HG03575 (cell line): ENCODE data around the gene TFEB.
"Not testable (repeated sequence)": the region's sequence is repeated elsewhere in the genome, so short reads cannot be mapped to it uniquely, and the experiment has no call there.

Source experiments
- ATAC-seq: cut with Tn5 transposase; IDR thresholded peaks from one replicate; pipeline ENCODE4 v1.9.1; 2021; ENCODE audit not compliant: unreplicated experiment, insufficient number of reproducible peaks, low FRiP score; ENCODE audit errors: extremely low read depth

TFEB gene

GRCh38 chr6:41767112-41767833 lies 31.9 kb upstream of the TFEB start:
- no peak for ATAC-seq

DNA sequence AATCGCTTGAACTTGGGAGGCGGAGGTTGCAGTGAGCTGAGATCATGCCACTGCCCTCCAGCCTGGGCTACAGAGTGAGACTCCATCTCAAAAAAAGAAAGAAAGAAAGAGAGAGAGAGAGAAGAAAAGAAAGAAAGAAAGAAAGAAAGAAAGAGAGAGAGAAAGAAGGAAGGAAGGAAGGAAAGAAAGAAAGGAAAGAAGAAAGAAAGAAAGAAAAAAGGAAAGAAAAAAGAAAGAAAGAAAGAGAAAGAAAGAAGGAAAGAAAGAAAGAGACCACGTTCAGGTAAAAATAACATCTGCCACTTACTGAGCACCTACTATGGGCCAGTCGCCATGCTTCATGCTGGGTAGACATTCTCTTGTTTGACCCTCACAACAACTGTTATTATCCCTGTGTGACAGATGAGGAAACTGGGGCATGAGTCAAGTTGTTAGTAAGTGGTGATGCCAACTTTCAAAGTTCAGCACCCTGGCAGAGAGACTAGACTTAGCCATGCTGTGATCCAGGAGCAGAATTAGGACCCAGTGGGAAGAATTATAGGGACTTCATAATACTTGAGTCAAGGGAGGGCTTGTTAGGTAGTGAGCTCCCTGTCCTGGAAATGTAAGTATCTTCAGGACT lies 30.7 kb upstream of the TFEB start:
- ATAC-seq: not testable (repeated sequence)

- ATAC-seq: no peak
Observed at GRCh38 chr6:41763470-41763869, 28.1 kb upstream of the TFEB start.

- no peak for ATAC-seq
Observed at GRCh38 chr6:41759905-41760579, 24.6 kb upstream of the TFEB start.

DNA sequence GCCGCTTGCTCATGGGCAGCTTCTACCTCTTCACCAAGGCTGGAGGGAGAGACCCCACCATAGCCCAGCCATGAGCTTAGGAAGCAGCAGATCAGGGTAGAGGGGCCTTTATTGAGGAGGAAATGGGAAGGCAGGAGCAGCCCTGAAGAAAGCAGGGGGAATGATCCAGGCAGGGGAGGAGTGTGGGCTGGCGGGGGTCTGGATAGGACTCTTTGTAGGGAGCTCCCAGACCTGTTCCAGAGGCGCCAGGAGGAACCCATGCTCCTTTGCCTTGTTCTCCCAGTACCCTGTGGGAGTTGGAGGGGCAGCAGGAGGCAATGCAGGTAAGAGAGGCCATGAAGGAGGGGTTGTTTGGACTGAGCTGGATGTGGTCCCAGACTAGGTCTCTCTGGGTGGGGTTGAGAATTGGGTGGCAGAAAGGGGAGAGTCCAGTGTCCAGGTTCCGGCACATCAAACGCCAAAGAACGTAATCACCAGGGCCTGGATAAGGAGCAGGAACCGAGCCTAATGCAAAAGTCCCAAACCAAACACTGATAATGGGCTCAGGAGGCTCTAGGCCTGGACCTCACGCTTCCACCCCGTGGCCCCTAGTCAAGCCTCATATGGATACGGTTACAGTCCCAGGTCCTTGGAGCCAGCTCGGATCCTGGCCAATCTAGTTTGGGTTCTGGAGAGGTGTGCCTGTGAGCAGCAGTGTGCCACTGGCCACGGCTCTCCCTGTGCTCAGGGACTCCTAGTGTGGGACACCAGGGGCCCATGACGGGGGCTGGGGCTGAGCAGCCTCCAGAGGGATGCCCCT lies 23.9 kb upstream of the TFEB start:
- ATAC-seq: no peak

DNA sequence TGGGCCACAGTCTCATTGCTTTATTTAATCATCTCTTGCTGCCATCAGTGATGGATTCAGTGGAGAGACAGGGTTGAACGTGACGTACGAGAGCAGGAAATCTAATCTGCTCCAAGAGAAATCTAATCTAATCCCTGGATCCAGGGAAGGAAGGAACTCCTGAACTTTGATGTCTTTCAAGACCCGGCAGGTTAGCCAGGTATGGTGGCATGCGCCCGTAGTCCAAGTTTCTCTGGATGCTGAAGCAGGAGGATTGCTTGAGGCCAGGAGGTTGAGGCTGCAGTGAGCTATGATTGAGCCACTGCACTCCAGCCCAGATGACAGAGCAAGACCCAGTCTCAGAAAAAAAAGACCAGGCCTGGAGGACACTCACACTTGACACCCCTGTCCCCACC lies 23.2 kb upstream of the TFEB start:
- ATAC-seq: no peak

- ATAC-seq: no peak
Observed at GRCh38 chr6:41757931-41758640, 22.7 kb upstream of the TFEB start.

DNA sequence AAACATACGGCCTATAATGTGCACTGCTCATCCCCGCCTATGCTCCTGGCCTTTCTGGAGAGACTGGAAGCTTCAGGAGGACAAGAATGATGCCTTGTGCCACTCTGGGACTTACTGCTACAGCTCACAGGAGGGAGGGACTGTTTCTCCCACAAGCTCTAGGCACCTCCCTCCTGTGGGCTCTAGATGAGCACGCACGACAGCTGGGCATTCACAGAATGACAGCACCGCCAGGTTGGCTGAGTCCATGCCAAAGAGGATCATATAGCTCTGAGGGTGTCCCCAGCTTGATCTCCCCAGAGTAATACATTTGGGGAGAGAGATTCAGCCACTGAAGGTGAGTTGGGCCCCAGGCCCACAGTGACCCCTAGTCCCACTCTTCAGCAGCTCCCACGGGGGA lies 21.9 kb upstream of the TFEB start:
- ATAC-seq: no peak

DNA sequence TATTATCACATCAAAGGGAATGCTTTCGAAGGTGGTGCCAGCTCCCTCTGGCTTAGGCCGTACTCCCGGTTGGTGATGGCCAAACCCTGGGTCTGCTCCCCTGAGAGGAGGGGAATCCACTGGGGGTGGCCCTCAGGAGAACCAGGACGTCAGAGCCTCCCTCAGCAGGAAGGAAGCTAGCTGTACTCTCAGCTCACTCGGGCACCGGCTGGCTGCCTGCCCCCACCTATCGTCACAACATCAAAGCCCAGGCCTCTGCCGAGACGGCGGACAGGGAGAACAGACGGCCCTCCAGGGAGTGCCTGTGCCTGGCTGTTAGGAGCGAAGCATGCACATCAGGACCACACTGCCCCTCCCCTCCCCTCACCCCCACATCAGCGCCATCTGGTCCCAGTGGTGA lies 20.9 kb upstream of the TFEB start:
- no peak for ATAC-seq

GRCh38 chr6:41755895-41756294 lies 20.5 kb upstream of the TFEB start:
- ATAC-seq: no peak

DNA sequence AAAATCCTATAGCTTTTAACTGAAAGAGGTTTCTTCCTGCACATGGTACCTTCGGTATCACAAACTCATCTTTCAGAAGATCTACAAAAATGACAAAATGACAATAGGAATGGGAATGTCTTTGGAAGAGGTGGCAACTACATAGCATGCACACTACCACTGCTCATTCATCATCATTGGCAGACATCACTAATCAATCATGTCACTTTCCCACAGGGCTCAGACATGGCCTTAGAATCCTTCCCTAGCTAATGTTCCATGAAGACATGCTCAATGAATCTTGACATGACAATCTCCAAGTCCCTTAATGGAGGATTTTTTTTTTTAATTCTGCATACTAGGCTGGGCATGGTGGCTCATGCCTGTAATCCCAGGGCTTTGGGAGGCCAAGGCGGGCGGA lies 15.0 kb upstream of the TFEB start:
- no peak for ATAC-seq

GRCh38 chr6:41748542-41748941 lies 13.1 kb upstream of the TFEB start:
- no peak for ATAC-seq

DNA sequence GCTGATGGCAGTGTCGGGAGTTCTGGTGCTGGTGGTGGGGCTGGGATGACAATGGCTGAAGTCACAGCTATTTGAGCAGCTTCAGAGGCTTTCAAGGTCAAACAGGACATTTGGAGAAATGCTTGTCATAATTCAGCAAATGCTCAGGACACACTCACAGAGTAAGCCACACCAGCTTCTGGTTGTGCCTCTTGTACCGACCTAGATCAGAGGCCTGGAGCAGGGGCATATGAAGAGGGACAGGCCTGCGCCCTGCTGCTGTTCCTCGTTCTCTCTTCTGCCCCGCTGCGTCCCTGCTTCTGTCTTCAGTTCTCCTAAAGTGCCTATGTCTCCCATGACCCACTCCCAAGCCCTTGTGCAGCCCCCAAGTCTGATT lies 12.7 kb upstream of the TFEB start:
- no peak for ATAC-seq

DNA sequence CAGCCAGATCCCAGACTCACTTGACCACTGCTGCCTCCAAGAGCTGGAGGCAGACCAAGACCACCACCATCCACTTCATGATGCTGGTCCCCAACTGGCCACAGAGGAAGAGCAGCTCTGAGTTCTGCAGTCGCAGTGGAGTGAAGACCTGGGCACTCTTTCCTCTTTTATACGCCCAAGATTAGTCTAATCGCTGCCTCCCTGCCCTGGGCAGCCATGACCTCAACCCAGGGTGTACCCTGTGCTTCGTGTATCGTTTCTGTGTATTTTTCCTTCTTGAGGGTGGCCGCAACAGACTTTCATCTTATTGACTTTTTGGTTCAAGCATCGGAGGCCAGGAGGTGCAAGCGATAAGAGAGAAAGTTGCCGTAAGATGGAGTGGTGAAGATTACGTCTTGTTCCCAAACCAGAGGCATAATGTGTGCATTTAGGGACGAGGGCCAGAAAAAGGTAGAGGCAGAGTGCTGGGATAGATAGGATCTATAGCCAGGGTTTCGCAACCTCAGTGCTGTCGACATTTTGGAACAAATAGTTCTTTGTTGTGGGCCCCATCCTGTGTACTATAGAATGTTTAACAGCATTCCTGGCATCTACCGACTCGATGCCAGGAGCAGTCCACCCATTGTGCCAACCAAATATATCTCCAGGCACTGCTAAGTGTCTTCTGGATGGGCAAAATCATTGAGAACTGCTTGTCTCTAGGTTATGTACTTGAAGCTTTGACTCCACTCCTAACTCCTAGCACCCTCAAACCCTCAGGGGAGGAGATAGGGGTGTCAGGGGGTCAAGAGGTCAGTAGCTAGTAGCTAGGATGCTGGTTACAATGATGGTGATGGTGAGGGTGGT lies 12.1 kb upstream of the TFEB start, which contains the start of gene PGC:
TSS of gene PGC (minus strand) at position 142 of the 846 bp plus-strand sequence. CDS start at position 79, 63 bp downstream.
- no peak for ATAC-seq

DNA sequence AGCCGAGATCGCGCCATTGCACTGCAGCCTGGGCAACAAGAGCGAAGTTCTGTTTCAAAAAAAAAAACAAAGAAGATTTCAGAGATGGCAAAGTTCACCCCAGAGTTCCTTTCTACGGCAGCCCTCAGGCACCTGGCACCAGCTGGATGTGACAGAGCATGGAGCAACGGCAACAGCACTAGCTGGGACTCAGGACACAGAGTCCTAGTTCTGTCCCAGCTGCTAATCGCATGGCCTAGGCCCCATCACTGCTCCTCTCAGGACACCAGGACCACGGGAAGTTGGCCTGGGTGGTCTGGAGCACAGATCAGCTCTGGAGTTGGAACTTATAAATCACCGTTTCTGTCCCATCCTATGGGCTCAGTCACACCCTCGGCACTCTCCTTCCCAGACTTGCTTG lies 10.7 kb upstream of the TFEB start:
- ATAC-seq: no peak

GRCh38 chr6:41744236-41744787 lies 8.9 kb upstream of the TFEB start:
- ATAC-seq: no peak

GRCh38 chr6:41743406-41744235 lies 8.2 kb upstream of the TFEB start:
- no peak for ATAC-seq
